GM12878 (cell line): ENCODE data around the gene WDR64. TPM values are rescaled to one million over a fixed set of nuclear protein-coding genes. Genes with fewer than 3 reads are reported as not detected.

Source experiments
- FOS ChIP-seq: IDR thresholded peaks from 3 replicates; pipeline ENCODE4 v1.6.1; 2011; ENCODE audit warnings: borderline replicate concordance; ENCODE audit not compliant: insufficient read length; ENCODE audit errors: extremely low read depth
- POLR2A ChIP-seq: IDR thresholded peaks from 2 replicates; pipeline ENCODE4 v1.6.1; 2011; ENCODE audit warnings: low read depth, mild to moderate bottlenecking, low read length
- RBBP5 ChIP-seq: fragments of 200-600 bp; sonication (generic); conservative IDR thresholded peaks from 2 replicates; pipeline ENCODE4 v1.6.1; 2016
- REST ChIP-seq: IDR thresholded peaks from 2 replicates; pipeline ENCODE4 v1.6.1; 2012; ENCODE audit warnings: mild to moderate bottlenecking, low read depth, low read length
- TAF1 ChIP-seq: IDR thresholded peaks from 2 replicates; pipeline ENCODE4 v1.6.1; 2011; ENCODE audit warnings: mild to moderate bottlenecking, low read depth, low read length, borderline replicate concordance
- ZSCAN29 ChIP-seq: fragments of 450-650 bp; IDR thresholded peaks from 2 replicates; pipeline ENCODE4 v1.6.1; 2017; ENCODE audit warnings: mild to moderate bottlenecking, moderate library complexity
- polyA plus RNA-seq, 11 experiments: library from polyadenylated mRNA; depleted of rRNA in 4 of 11; unstranded in 6 of 11; stranded (reverse) in 5 of 11; fragments of >200 nt; fragmentation: Nextera tagmentation in 4 of 11; fragmentation: Illumina TruSeq in 1 of 11; extraction: Ambion mirVana in 4 of 11; extraction: Trizol in 1 of 11; gene quantifications; 1 replicate in 1 of 11; 2 replicates in 10 of 11; pipeline versions ENCODE4 v1.2.1 to v1.2.3, GENCODE V29; 2011 to 2016; ENCODE audit warnings: inconsistent platforms in 2 of 11, missing spikeins in 2 of 11, low read depth in 1 of 11
- total RNA-seq, 4 experiments: library from RNA; depleted of rRNA in 3 of 4; stranded (reverse); fragments of >200 nt in 3 of 4; fragmentation: Illumina TruSeq in 1 of 4; extraction: Trizol in 1 of 4; gene quantifications; 2 replicates each; pipeline versions ENCODE4 v1.2.1 to v1.2.3, GENCODE V29; 2013 to 2021
- TF ChIP-seq, protein P1 (sequence below): fragments of 150-350 bp; IDR thresholded peaks from 2 replicates; pipeline ENCODE4 v1.6.1; 2016; ENCODE audit warnings: low read depth, low read length

The WDR64 gene
- total and polyA plus RNA-seq, 10 of the 15 experiments (the other 5 are each of a cell fraction or from before 2014, with no cell fraction given): 0.01 TPM; not detected in 9

GRCh38 chr1:241611063-241611462 is 41.0 kb upstream of the WDR64 start (continued):
- TF ChIP-seq REST (no peak), RBBP5 (no peak), POLR2A (no peak), ZSCAN29 (no peak), FOS (no peak), TAF1 (no peak)
- TF ChIP-seq, protein P1, sequence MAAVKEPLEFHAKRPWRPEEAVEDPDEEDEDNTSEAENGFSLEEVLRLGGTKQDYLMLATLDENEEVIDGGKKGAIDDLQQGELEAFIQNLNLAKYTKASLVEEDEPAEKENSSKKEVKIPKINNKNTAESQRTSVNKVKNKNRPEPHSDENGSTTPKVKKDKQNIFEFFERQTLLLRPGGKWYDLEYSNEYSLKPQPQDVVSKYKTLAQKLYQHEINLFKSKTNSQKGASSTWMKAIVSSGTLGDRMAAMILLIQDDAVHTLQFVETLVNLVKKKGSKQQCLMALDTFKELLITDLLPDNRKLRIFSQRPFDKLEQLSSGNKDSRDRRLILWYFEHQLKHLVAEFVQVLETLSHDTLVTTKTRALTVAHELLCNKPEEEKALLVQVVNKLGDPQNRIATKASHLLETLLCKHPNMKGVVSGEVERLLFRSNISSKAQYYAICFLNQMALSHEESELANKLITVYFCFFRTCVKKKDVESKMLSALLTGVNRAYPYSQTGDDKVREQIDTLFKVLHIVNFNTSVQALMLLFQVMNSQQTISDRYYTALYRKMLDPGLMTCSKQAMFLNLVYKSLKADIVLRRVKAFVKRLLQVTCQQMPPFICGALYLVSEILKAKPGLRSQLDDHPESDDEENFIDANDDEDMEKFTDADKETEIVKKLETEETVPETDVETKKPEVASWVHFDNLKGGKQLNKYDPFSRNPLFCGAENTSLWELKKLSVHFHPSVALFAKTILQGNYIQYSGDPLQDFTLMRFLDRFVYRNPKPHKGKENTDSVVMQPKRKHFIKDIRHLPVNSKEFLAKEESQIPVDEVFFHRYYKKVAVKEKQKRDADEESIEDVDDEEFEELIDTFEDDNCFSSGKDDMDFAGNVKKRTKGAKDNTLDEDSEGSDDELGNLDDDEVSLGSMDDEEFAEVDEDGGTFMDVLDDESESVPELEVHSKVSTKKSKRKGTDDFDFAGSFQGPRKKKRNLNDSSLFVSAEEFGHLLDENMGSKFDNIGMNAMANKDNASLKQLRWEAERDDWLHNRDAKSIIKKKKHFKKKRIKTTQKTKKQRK: no peak
